Fibroblast of villous mesenchyme (primary cell): ENCODE data around the gene HORMAD2. TPM values are rescaled to one million over a fixed set of nuclear protein-coding genes. Genes with fewer than 3 reads are reported as not detected.

Experiments used
- DNase-seq: peaks from one replicate; pipeline ENCODE4 v3.0.0-alpha.2; 2010; ENCODE audit warnings: low read depth
- H3K4me3 ChIP-seq: 2 replicates; pipeline ENCODE4 v1.5.1; 2011; ENCODE audit warnings: low read depth, mild to moderate bottlenecking, low read length
- total RNA-seq: library from RNA; depleted of rRNA; stranded (reverse); fragments of >200 nt; gene quantifications from 2 replicates; pipeline ENCODE4 v1.2.3, GENCODE V29; 2012
- TF ChIP-seq, protein P1 (sequence below): IDR thresholded peaks from 2 replicates; pipeline ENCODE4 v1.5.1; 2012; ENCODE audit warnings: low read depth, mild to moderate bottlenecking, low read length; ENCODE audit not compliant: insufficient read depth

The HORMAD2 gene
- total RNA-seq, 1 donor, result not detected

GRCh38 chr22:30217698-30218560, 137.7 kb downstream of the HORMAD2 start:
- TF ChIP-seq, protein P1, sequence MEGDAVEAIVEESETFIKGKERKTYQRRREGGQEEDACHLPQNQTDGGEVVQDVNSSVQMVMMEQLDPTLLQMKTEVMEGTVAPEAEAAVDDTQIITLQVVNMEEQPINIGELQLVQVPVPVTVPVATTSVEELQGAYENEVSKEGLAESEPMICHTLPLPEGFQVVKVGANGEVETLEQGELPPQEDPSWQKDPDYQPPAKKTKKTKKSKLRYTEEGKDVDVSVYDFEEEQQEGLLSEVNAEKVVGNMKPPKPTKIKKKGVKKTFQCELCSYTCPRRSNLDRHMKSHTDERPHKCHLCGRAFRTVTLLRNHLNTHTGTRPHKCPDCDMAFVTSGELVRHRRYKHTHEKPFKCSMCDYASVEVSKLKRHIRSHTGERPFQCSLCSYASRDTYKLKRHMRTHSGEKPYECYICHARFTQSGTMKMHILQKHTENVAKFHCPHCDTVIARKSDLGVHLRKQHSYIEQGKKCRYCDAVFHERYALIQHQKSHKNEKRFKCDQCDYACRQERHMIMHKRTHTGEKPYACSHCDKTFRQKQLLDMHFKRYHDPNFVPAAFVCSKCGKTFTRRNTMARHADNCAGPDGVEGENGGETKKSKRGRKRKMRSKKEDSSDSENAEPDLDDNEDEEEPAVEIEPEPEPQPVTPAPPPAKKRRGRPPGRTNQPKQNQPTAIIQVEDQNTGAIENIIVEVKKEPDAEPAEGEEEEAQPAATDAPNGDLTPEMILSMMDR, result no peak
- no peak for DNase-seq
- H3K4me3 ChIP-seq, result no peak overlapping the region

GRCh38 chr22:30219049-30219654, 138.9 kb downstream of the HORMAD2 start:
- TF ChIP-seq, protein P1, result peak; percentile 34
- no peak for DNase-seq

DNA sequence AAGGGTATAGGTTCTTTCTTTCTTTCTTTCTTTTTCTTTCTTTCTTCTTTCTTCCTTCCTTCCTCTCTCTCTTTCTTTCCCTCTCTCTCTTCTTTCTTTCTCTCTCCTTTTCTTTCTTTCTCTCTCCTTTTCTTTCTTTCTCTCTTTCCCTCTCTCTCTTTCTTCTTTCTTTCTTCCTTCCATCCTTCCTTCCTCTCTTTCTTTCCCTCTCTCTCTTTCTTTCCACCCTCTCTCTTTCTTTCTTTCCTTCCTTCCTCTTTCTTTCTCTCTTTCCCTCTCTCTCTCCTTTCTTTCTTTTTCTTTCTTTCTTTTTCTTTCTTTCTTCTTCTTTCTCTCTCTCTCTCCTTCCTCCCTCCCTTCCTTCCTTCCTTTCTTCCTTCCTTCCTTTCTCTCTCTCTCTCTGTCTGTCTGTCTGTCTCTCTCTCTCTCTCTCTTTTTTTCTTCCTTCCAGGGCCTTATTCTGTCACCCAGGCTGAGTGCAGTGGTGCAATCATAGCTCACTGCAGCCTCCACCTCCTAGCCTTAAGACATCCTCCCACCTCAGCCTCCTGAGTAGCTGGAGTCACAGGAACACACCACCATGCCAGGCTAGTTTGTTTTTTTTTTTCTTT, 139.5 kb downstream of the HORMAD2 start:
- TF ChIP-seq, protein P1, result no peak
- DNase-seq, result no peak
- H3K4me3 ChIP-seq, result no peak overlapping the region

More at GRCh38 chr22:30219049-30219654, 138.9 kb downstream of the HORMAD2 start:
- H3K4me3 ChIP-seq, result no peak overlapping the region

- TF ChIP-seq, protein P1, result no peak
- H3K4me3 ChIP-seq, result no peak overlapping the region
- DNase-seq, result no peak
Measured at GRCh38 chr22:30220338-30221012, 140.2 kb downstream of the HORMAD2 start.

GRCh38 chr22:30221121-30221992, 141.1 kb downstream of the HORMAD2 start:
- DNase-seq, result no peak
- TF ChIP-seq, protein P1, result no peak

DNA sequence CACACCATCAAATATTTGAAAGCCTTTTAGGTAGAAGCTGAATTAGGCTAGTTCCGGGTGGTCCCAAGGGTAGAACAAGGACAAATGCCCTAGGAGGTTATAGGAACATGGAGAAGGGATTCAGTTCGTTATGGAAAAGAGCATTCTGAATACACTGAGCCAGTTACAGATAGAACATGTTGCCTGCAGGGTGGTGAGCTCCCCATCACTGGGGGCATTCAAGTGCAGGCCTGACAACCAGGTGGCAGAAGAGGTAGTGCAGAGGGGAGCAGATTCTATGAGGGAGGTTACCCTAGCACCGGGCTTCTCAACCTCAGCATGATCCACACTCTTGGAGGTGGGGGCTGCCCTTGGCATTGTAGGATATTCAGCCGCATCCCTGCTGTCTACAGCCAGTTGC, 142.1 kb downstream of the HORMAD2 start:
- no peak overlapping the region for H3K4me3 ChIP-seq
- no peak for DNase-seq
- TF ChIP-seq, protein P1, result no peak

More at GRCh38 chr22:30221121-30221992, 141.1 kb downstream of the HORMAD2 start:
- no peak overlapping the region for H3K4me3 ChIP-seq
